Trophoblast cell (in vitro differentiated cells and primary cell): ENCODE measurements around the gene UBAP1L.

Experiments
- DNase-seq, 2 donors: peaks; one replicate each; pipeline ENCODE4 v3.0.0-alpha.2; 2016
- H2AFZ ChIP-seq: 2 replicates; pipeline ENCODE4 v1.6.1; 2013; ENCODE audit warnings: low read length, moderate library complexity, mild to moderate bottlenecking; ENCODE audit not compliant: insufficient read depth, poor library complexity
- H2AK5ac ChIP-seq: 2 replicates; pipeline ENCODE4 v1.6.1; 2013; ENCODE audit warnings: mild to moderate bottlenecking, low read length
- H2BK120ac ChIP-seq: 2 replicates; pipeline ENCODE4 v1.6.1; 2013; ENCODE audit warnings: low read length, mild to moderate bottlenecking, moderate library complexity; ENCODE audit not compliant: insufficient read depth, poor library complexity
- H2BK12ac ChIP-seq: 2 replicates; pipeline ENCODE4 v1.6.1; 2013; ENCODE audit warnings: mild to moderate bottlenecking, low read length, moderate library complexity
- H2BK5ac ChIP-seq: 2 replicates; pipeline ENCODE4 v1.6.1; 2013; ENCODE audit warnings: low read length, low read depth, moderate library complexity, mild to moderate bottlenecking; ENCODE audit not compliant: poor library complexity
- H3K14ac ChIP-seq: 2 replicates; pipeline ENCODE4 v1.6.1; 2013; ENCODE audit warnings: mild to moderate bottlenecking, low read length
- H3K18ac ChIP-seq: 2 replicates; pipeline ENCODE4 v1.6.1; 2013; ENCODE audit warnings: mild to moderate bottlenecking, low read length
- H3K23ac ChIP-seq: 2 replicates; pipeline ENCODE4 v1.6.1; 2013; ENCODE audit warnings: low read length
- H3K27ac ChIP-seq: 2 replicates; pipeline ENCODE4 v1.5.1; 2013; ENCODE audit warnings: low read depth, mild to moderate bottlenecking, inconsistent platforms, low read length, moderate library complexity
- H3K27me3 ChIP-seq: 2 replicates; pipeline ENCODE4 v1.6.1; 2013; ENCODE audit warnings: inconsistent platforms, mild to moderate bottlenecking, low read length, moderate library complexity; ENCODE audit not compliant: insufficient read depth
- H3K36me3 ChIP-seq, 2 experiments: 1 replicate in 1 of 2; 2 replicates in 1 of 2; pipeline ENCODE4 v1.6.1; 2013; ENCODE audit warnings: low read length in 2 of 2, mild to moderate bottlenecking in 2 of 2, moderate library complexity in 1 of 2; ENCODE audit not compliant: insufficient read depth in 2 of 2, control insufficient read depth in 1 of 2
- H3K4ac ChIP-seq: 2 replicates; pipeline ENCODE4 v1.6.1; 2013; ENCODE audit warnings: low read depth, mild to moderate bottlenecking, low read length, moderate library complexity
- H3K4me1 ChIP-seq, 2 experiments: 1 replicate in 1 of 2; 2 replicates in 1 of 2; pipeline ENCODE4 v1.6.1; 2013; ENCODE audit warnings: low read length in 2 of 2, mild to moderate bottlenecking in 2 of 2, moderate library complexity in 1 of 2; ENCODE audit not compliant: insufficient read depth in 2 of 2, control insufficient read depth in 1 of 2
- H3K4me2 ChIP-seq: 2 replicates; pipeline ENCODE4 v1.6.1; 2013; ENCODE audit warnings: inconsistent platforms, mild to moderate bottlenecking, low read length, moderate library complexity
- H3K4me3 ChIP-seq: 2 replicates; pipeline ENCODE4 v1.5.1; 2013; ENCODE audit warnings: mild to moderate bottlenecking, low read depth, low read length, inconsistent platforms
- H3K79me1 ChIP-seq: one replicate; pipeline ENCODE4 v1.6.1; 2013; ENCODE audit warnings: low read length
- H3K79me2 ChIP-seq: 2 replicates; pipeline ENCODE4 v1.6.1; 2013; ENCODE audit warnings: low read length, mild to moderate bottlenecking; ENCODE audit not compliant: control insufficient read depth, insufficient read depth, poor library complexity
- H3K9ac ChIP-seq: 2 replicates; pipeline ENCODE4 v1.6.1; 2013; ENCODE audit warnings: mild to moderate bottlenecking, low read length
- H3K9me3 ChIP-seq: 2 replicates; pipeline ENCODE4 v1.6.1; 2013; ENCODE audit warnings: low read depth, mild to moderate bottlenecking, control low read depth, inconsistent platforms, low read length; ENCODE audit not compliant: insufficient read depth
- H4K12ac ChIP-seq: 2 replicates; pipeline ENCODE4 v1.6.1; 2013; ENCODE audit warnings: low read depth, mild to moderate bottlenecking, low read length, moderate library complexity
- H4K8ac ChIP-seq: 2 replicates; pipeline ENCODE4 v1.6.1; 2013; ENCODE audit warnings: low read depth, mild to moderate bottlenecking, low read length, moderate library complexity
- H4K91ac ChIP-seq: one replicate; pipeline ENCODE4 v1.6.1; 2013; ENCODE audit warnings: low read depth, mild to moderate bottlenecking, low read length, moderate library complexity
- WGBS: extraction: QIAGEN DNeasy Blood & Tissue Kit; methylation state at CpG from one replicate; pipeline ENCODE4 v1.1.7; 2013; ENCODE audit warnings: missing lambda C conversion rate; ENCODE audit not compliant: insufficient read length, insufficient coverage; ENCODE audit errors: extremely low coverage; 5-methylcytosine and 5-hydroxymethylcytosine counted together

The UBAP1L gene

GRCh38 chr15:65059369-65059750 lies 55.6 kb downstream of the UBAP1L start:
- no peak for DNase-seq
- Histone ChIP-seq H3K4ac (no peak overlapping the region), H3K79me2 (no peaks in the 10 kb centered on the region), H2AK5ac (no peak overlapping the region), H4K91ac (no peak overlapping the region), H3K27me3 (no peaks in the 10 kb centered on the region), H4K12ac (no peak overlapping the region), H4K8ac (no peak overlapping the region), H3K4me2 (no peak overlapping the region), H3K36me3 (no peaks in the 10 kb centered on the region), H2BK5ac (no peak overlapping the region), H2BK120ac (no peak overlapping the region), H3K27ac (no peak overlapping the region), H3K79me1 (peaks cover 3% of the 10 kb centered on the region), H3K14ac (no peak overlapping the region), H3K4me3 (no peak overlapping the region), H3K23ac (no peak overlapping the region), H3K9me3 (peaks cover 2% of the 10 kb centered on the region), H3K9ac (no peak overlapping the region), H2AFZ (no peak overlapping the region), H3K4me1 (peaks cover 21 to 36% of the 10 kb centered on the region in 2 experiments), H3K18ac (no peak overlapping the region), H2BK12ac (no peak overlapping the region)
- WGBS: no CpG with 5 or more reads among the region's 3 CpGs

- peaks cover 21 to 36% of the 10 kb centered on the region in 2 experiments for H3K4me1 ChIP-seq
- no peaks in the 10 kb centered on the region for H3K79me2 ChIP-seq
- no peak overlapping the region for H3K4me2 ChIP-seq
- H2BK12ac ChIP-seq: peak overlapping the region; percentile 1
- H3K18ac ChIP-seq: no peak overlapping the region
- H3K36me3 ChIP-seq: no peaks in the 10 kb centered on the region
- H4K8ac ChIP-seq: no peak overlapping the region
- no peak overlapping the region for H3K4ac ChIP-seq
- H4K91ac ChIP-seq: no peak overlapping the region
- no peak overlapping the region for H2AK5ac ChIP-seq
- H3K9me3 ChIP-seq: peaks cover 2% of the 10 kb centered on the region
- H2AFZ ChIP-seq: no peak overlapping the region
- no peak overlapping the region for H3K23ac ChIP-seq
- no peak overlapping the region for H2BK5ac ChIP-seq
- no peak for DNase-seq
- no peaks in the 10 kb centered on the region for H3K27me3 ChIP-seq
- no peak overlapping the region for H2BK120ac ChIP-seq
- no peak overlapping the region for H3K27ac ChIP-seq
- no peak overlapping the region for H3K9ac ChIP-seq
- peaks cover 3% of the 10 kb centered on the region for H3K79me1 ChIP-seq
- no peak overlapping the region for H3K4me3 ChIP-seq
- H3K14ac ChIP-seq: no peak overlapping the region
- no CpG with 5 or more reads among the region's 16 CpGs for whole genome bisulfite sequencing
- no peak overlapping the region for H4K12ac ChIP-seq
Observed at GRCh38 chr15:65058394-65059368, 56.3 kb downstream of the UBAP1L start.

GRCh38 chr15:65057549-65057940 lies 57.5 kb downstream of the UBAP1L start:
- H3K4me3 ChIP-seq: no peak overlapping the region
- peaks cover 3% of the 10 kb centered on the region for H3K79me1 ChIP-seq
- no peak overlapping the region for H2BK5ac ChIP-seq
- H3K18ac ChIP-seq: no peak overlapping the region
- no peak overlapping the region for H2AFZ ChIP-seq
- H3K4me2 ChIP-seq: peak overlapping the region; percentile 32
- H2BK12ac ChIP-seq: no peak overlapping the region
- H3K4me1 ChIP-seq: peaks cover 16 to 29% of the 10 kb centered on the region in 2 experiments
- no peak overlapping the region for H3K23ac ChIP-seq
- peak overlapping the region; percentile 11 for H4K91ac ChIP-seq
- peaks cover 2% of the 10 kb centered on the region for H3K9me3 ChIP-seq
- peak overlapping the region; percentile 51 for H3K27ac ChIP-seq
- no CpG with 5 or more reads among the region's 8 CpGs for WGBS
- no peak overlapping the region for H3K9ac ChIP-seq
- H3K79me2 ChIP-seq: no peaks in the 10 kb centered on the region
- no peak overlapping the region for H4K12ac ChIP-seq
- no peak for DNase-seq
- H3K14ac ChIP-seq: no peak overlapping the region
- no peak overlapping the region for H4K8ac ChIP-seq
- H3K4ac ChIP-seq: no peak overlapping the region
- no peak overlapping the region for H2BK120ac ChIP-seq
- peaks cover 0 to 2% of the 10 kb centered on the region in 2 experiments for H3K36me3 ChIP-seq
- no peak overlapping the region for H2AK5ac ChIP-seq
- no peaks in the 10 kb centered on the region for H3K27me3 ChIP-seq

- no peak overlapping the region for H3K9ac ChIP-seq
- H3K79me2 ChIP-seq: no peaks in the 10 kb centered on the region
- H3K4me2 ChIP-seq: peak overlapping the region; percentile 32
- no peak overlapping the region for H4K12ac ChIP-seq
- peak overlapping the region; percentile 51 for H3K27ac ChIP-seq
- H4K8ac ChIP-seq: no peak overlapping the region
- no peak overlapping the region for H3K18ac ChIP-seq
- H2AFZ ChIP-seq: no peak overlapping the region
- H3K9me3 ChIP-seq: peaks cover 2% of the 10 kb centered on the region
- no CpG with 5 or more reads among the region's 8 CpGs for WGBS
- peak; percentile 66 to 82 for DNase-seq
- no peak overlapping the region for H3K14ac ChIP-seq
- no peak overlapping the region for H3K4me3 ChIP-seq
- no peak overlapping the region for H4K91ac ChIP-seq
- no peak overlapping the region for H2BK120ac ChIP-seq
- H3K4me1 ChIP-seq: peaks cover 13 to 23% of the 10 kb centered on the region in 2 experiments
- no peak overlapping the region for H2BK5ac ChIP-seq
- no peak overlapping the region for H2BK12ac ChIP-seq
- no peak overlapping the region for H3K23ac ChIP-seq
- no peak overlapping the region for H3K4ac ChIP-seq
- peaks cover 3% of the 10 kb centered on the region for H3K79me1 ChIP-seq
- H3K36me3 ChIP-seq: peaks cover 0 to 2% of the 10 kb centered on the region in 2 experiments
- no peak overlapping the region for H2AK5ac ChIP-seq
- no peaks in the 10 kb centered on the region for H3K27me3 ChIP-seq
Observed at GRCh38 chr15:65056868-65057548, 58.0 kb downstream of the UBAP1L start.
